ENCODE data around the gene ZNF407. TPM values are rescaled to one million over a fixed set of nuclear protein-coding genes. Genes with fewer than 3 reads are reported as not detected.

The ZNF407 gene
- total RNA-seq, 1 donor from 2014 or later, result 15.1 TPM

DNA sequence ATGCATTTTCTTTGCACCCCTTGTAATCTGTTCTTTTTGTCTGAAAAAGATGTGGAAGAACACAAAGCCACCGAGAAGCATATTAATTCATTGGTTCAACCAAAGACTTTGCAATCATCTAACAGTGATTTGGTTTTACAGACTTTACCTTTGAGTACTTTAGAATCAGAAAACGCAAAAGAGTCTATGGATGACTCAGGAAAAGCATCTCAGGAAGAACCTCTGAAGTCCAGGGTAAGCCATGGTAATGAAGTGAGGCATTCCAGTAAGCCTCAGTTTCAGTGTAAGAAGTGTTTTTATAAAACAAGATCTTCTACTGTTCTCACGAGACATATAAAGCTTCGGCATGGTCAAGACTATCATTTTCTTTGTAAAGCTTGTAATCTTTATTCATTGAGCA, 35.2 kb downstream of the ZNF407 start:
- H3K9me3 ChIP-seq (ENCODE audit: control insufficient read depth in 3 of 3, low read length in 3 of 3), result no peaks in the 10 kb centered on the region
- H3K27ac ChIP-seq (ENCODE audit: low read depth, low read length), result no peak overlapping the region
- H3K27me3 ChIP-seq (ENCODE audit: control insufficient read depth in 3 of 3, insufficient read depth in 3 of 3, low read length in 3 of 3), result no peaks in the 10 kb centered on the region
- peaks cover 11 to 28% (median 21%) of the 10 kb centered on the region in 3 donors for H3K36me3 ChIP-seq (ENCODE audit: control insufficient read depth in 3 of 3, insufficient read depth in 3 of 3, low read length in 3 of 3)
- H3K4me3 ChIP-seq (ENCODE audit: low read length in 3 of 3), result no peak overlapping the region
- no peaks in the 10 kb centered on the region for H3K4me1 ChIP-seq (ENCODE audit: control insufficient read depth in 3 of 3, insufficient read depth in 3 of 3, low read length in 3 of 3)
- H3K9ac ChIP-seq (ENCODE audit: low read depth in 1 of 3, low read length in 3 of 3), result no peak overlapping the region

GRCh38 chr18:74633652-74634352, 36.1 kb downstream of the ZNF407 start:
- no peak overlapping the region for H3K9ac ChIP-seq (ENCODE audit: low read depth in 1 of 3, low read length in 3 of 3)
- H3K27ac ChIP-seq (ENCODE audit: low read depth, low read length), result no peak overlapping the region
- no peaks in the 10 kb centered on the region for H3K4me1 ChIP-seq (ENCODE audit: control insufficient read depth in 3 of 3, insufficient read depth in 3 of 3, low read length in 3 of 3)
- H3K27me3 ChIP-seq (ENCODE audit: control insufficient read depth in 3 of 3, insufficient read depth in 3 of 3, low read length in 3 of 3), result no peaks in the 10 kb centered on the region
- H3K4me3 ChIP-seq (ENCODE audit: low read length in 3 of 3), result no peak overlapping the region
- H3K36me3 ChIP-seq (ENCODE audit: control insufficient read depth in 3 of 3, insufficient read depth in 3 of 3, low read length in 3 of 3), result peaks cover 11 to 28% (median 21%) of the 10 kb centered on the region in 3 donors
- no peaks in the 10 kb centered on the region for H3K9me3 ChIP-seq (ENCODE audit: control insufficient read depth in 3 of 3, low read length in 3 of 3)

DNA sequence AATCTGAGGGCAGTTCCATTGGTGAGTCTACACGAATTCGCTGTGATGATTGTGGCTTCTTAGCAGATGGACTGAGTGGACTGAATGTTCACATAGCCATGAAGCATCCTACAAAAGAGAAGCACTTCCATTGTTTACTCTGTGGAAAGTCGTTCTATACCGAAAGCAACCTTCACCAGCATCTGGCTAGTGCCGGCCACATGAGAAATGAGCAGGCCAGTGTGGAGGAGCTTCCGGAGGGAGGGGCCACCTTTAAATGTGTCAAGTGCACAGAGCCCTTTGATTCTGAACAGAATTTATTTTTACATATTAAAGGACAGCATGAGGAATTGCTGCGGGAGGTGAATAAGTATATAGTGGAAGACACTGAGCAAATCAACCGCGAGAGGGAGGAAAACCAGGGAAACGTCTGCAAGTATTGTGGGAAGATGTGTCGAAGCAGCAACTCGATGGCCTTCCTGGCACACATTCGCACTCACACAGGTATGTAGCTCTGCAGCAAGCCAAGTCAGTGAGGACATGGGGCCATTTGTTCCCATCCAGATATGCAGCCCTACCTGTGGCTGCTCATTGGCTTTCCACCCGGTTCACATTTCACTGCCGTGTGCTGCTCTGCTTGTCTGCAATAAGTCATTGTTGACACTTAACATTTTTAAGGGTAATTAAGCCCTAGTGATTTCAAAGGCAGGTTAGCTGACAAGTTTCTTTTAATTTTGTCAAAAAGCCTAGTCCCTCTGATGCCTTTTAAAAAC, 37.7 kb downstream of the ZNF407 start:
- no peak overlapping the region for H3K27ac ChIP-seq (ENCODE audit: low read depth, low read length)
- no peaks in the 10 kb centered on the region for H3K27me3 ChIP-seq (ENCODE audit: control insufficient read depth in 3 of 3, insufficient read depth in 3 of 3, low read length in 3 of 3)
- no peak overlapping the region for H3K9ac ChIP-seq (ENCODE audit: low read depth in 1 of 3, low read length in 3 of 3)
- peaks cover 11 to 28% (median 21%) of the 10 kb centered on the region in 3 donors for H3K36me3 ChIP-seq (ENCODE audit: control insufficient read depth in 3 of 3, insufficient read depth in 3 of 3, low read length in 3 of 3)
- H3K4me1 ChIP-seq (ENCODE audit: control insufficient read depth in 3 of 3, insufficient read depth in 3 of 3, low read length in 3 of 3), result no peaks in the 10 kb centered on the region
- no peak overlapping the region for H3K4me3 ChIP-seq (ENCODE audit: low read length in 3 of 3)
- H3K9me3 ChIP-seq (ENCODE audit: control insufficient read depth in 3 of 3, low read length in 3 of 3), result no peaks in the 10 kb centered on the region

DNA sequence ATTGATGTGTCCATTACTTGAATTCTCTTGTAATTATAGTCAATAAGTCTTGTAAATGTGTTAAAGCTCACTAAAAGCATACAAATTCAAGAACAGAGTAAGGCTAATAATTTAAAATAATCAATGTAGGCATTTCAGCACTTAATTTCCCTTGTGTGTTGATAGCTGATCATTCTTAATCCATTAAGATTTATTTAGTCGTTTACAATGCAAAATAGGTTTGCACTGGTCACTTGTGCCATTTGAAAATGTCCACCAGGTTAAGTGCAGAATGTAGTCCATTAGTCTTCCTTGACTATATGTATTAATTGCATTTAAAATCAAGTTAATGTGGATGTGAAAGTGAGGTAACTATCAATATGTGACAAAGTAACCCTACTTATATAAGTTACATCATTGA, 39.4 kb downstream of the ZNF407 start:
- Histone ChIP-seq H3K4me1 (ENCODE audit: control insufficient read depth in 3 of 3, insufficient read depth in 3 of 3, low read length in 3 of 3) (no peaks in the 10 kb centered on the region), H3K9ac (ENCODE audit: low read depth in 1 of 3, low read length in 3 of 3) (no peak overlapping the region)

GRCh38 chr18:74638210-74638609, 40.5 kb downstream of the ZNF407 start:
- no peaks in the 10 kb centered on the region for H3K9me3 ChIP-seq (ENCODE audit: control insufficient read depth in 3 of 3, low read length in 3 of 3)
- no peaks in the 10 kb centered on the region for H3K4me1 ChIP-seq (ENCODE audit: control insufficient read depth in 3 of 3, insufficient read depth in 3 of 3, low read length in 3 of 3)
- H3K27ac ChIP-seq (ENCODE audit: low read depth, low read length), result no peak overlapping the region
- H3K4me3 ChIP-seq (ENCODE audit: low read length in 3 of 3), result no peak overlapping the region
- no peaks in the 10 kb centered on the region for H3K27me3 ChIP-seq (ENCODE audit: control insufficient read depth in 3 of 3, insufficient read depth in 3 of 3, low read length in 3 of 3)
- peaks cover 8 to 16% (median 14%) of the 10 kb centered on the region in 3 donors for H3K36me3 ChIP-seq (ENCODE audit: control insufficient read depth in 3 of 3, insufficient read depth in 3 of 3, low read length in 3 of 3)
- H3K9ac ChIP-seq (ENCODE audit: low read depth in 1 of 3, low read length in 3 of 3), result no peak overlapping the region

More for the DNA sequence above, 39.4 kb downstream of the ZNF407 start:
- Histone ChIP-seq H3K9me3 (ENCODE audit: control insufficient read depth in 3 of 3, low read length in 3 of 3) (no peaks in the 10 kb centered on the region), H3K4me3 (ENCODE audit: low read length in 3 of 3) (no peak overlapping the region), H3K36me3 (ENCODE audit: control insufficient read depth in 3 of 3, insufficient read depth in 3 of 3, low read length in 3 of 3) (peaks cover 8 to 25% (median 23%) of the 10 kb centered on the region in 3 donors), H3K27ac (ENCODE audit: low read depth, low read length) (no peak overlapping the region), H3K27me3 (ENCODE audit: control insufficient read depth in 3 of 3, insufficient read depth in 3 of 3, low read length in 3 of 3) (no peaks in the 10 kb centered on the region)

GRCh38 chr18:74644713-74645112, 47.0 kb downstream of the ZNF407 start:
- no peak overlapping the region for H3K4me3 ChIP-seq (ENCODE audit: low read length in 3 of 3)
- no peaks in the 10 kb centered on the region for H3K9me3 ChIP-seq (ENCODE audit: control insufficient read depth in 3 of 3, low read length in 3 of 3)
- H3K27me3 ChIP-seq (ENCODE audit: control insufficient read depth in 3 of 3, insufficient read depth in 3 of 3, low read length in 3 of 3), result no peaks in the 10 kb centered on the region
- H3K27ac ChIP-seq (ENCODE audit: low read depth, low read length), result no peak overlapping the region
- H3K9ac ChIP-seq (ENCODE audit: low read depth in 1 of 3, low read length in 3 of 3), result no peak overlapping the region
- H3K4me1 ChIP-seq (ENCODE audit: control insufficient read depth in 3 of 3, insufficient read depth in 3 of 3, low read length in 3 of 3), result peaks cover 0 to 8% (median 0%) of the 10 kb centered on the region in 3 donors
- peaks cover 0 to 8% (median 4%) of the 10 kb centered on the region in 3 donors for H3K36me3 ChIP-seq (ENCODE audit: control insufficient read depth in 3 of 3, insufficient read depth in 3 of 3, low read length in 3 of 3)

GRCh38 chr18:74645679-74646078, 48.0 kb downstream of the ZNF407 start:
- H3K9me3 ChIP-seq (ENCODE audit: control insufficient read depth in 3 of 3, low read length in 3 of 3), result no peaks in the 10 kb centered on the region
- no peak overlapping the region for H3K4me3 ChIP-seq (ENCODE audit: low read length in 3 of 3)
- peaks cover 0 to 8% (median 0%) of the 10 kb centered on the region in 3 donors for H3K4me1 ChIP-seq (ENCODE audit: control insufficient read depth in 3 of 3, insufficient read depth in 3 of 3, low read length in 3 of 3)
- H3K27ac ChIP-seq (ENCODE audit: low read depth, low read length), result no peak overlapping the region
- no peak overlapping the region for H3K9ac ChIP-seq (ENCODE audit: low read depth in 1 of 3, low read length in 3 of 3)
- H3K36me3 ChIP-seq (ENCODE audit: control insufficient read depth in 3 of 3, insufficient read depth in 3 of 3, low read length in 3 of 3), result peaks cover 0 to 8% (median 4%) of the 10 kb centered on the region in 3 donors
- H3K27me3 ChIP-seq (ENCODE audit: control insufficient read depth in 3 of 3, insufficient read depth in 3 of 3, low read length in 3 of 3), result no peaks in the 10 kb centered on the region

- Histone ChIP-seq H3K27me3 (ENCODE audit: control insufficient read depth in 3 of 3, insufficient read depth in 3 of 3, low read length in 3 of 3) (no peaks in the 10 kb centered on the region), H3K36me3 (ENCODE audit: control insufficient read depth in 3 of 3, insufficient read depth in 3 of 3, low read length in 3 of 3) (peaks cover 0 to 4% (median 4%) of the 10 kb centered on the region in 3 donors), H3K27ac (ENCODE audit: low read depth, low read length) (no peak overlapping the region), H3K4me1 (ENCODE audit: control insufficient read depth in 3 of 3, insufficient read depth in 3 of 3, low read length in 3 of 3) (peaks cover 0 to 8% (median 0%) of the 10 kb centered on the region in 3 donors), H3K9ac (ENCODE audit: low read depth in 1 of 3, low read length in 3 of 3) (no peak overlapping the region), H3K4me3 (ENCODE audit: low read length in 3 of 3) (no peak overlapping the region), H3K9me3 (ENCODE audit: control insufficient read depth in 3 of 3, low read length in 3 of 3) (no peaks in the 10 kb centered on the region)
Observed at GRCh38 chr18:74651327-74652128, 53.9 kb downstream of the ZNF407 start.

GRCh38 chr18:74652392-74652988, 54.8 kb downstream of the ZNF407 start:
- H3K36me3 ChIP-seq (ENCODE audit: control insufficient read depth in 3 of 3, insufficient read depth in 3 of 3, low read length in 3 of 3), result peaks cover 0 to 4% (median 4%) of the 10 kb centered on the region in 3 donors
- no peak overlapping the region for H3K9ac ChIP-seq (ENCODE audit: low read depth in 1 of 3, low read length in 3 of 3)
- no peaks in the 10 kb centered on the region for H3K9me3 ChIP-seq (ENCODE audit: control insufficient read depth in 3 of 3, low read length in 3 of 3)
- no peak overlapping the region for H3K27ac ChIP-seq (ENCODE audit: low read depth, low read length)
- no peak overlapping the region for H3K4me3 ChIP-seq (ENCODE audit: low read length in 3 of 3)
- peaks cover 0 to 8% (median 0%) of the 10 kb centered on the region in 3 donors for H3K4me1 ChIP-seq (ENCODE audit: control insufficient read depth in 3 of 3, insufficient read depth in 3 of 3, low read length in 3 of 3)
- no peaks in the 10 kb centered on the region for H3K27me3 ChIP-seq (ENCODE audit: control insufficient read depth in 3 of 3, insufficient read depth in 3 of 3, low read length in 3 of 3)

Data from skeletal muscle tissue (tissue), 4 donors.